ENCODE data around the gene TSPOAP1.

TSPOAP1 gene

DNA sequence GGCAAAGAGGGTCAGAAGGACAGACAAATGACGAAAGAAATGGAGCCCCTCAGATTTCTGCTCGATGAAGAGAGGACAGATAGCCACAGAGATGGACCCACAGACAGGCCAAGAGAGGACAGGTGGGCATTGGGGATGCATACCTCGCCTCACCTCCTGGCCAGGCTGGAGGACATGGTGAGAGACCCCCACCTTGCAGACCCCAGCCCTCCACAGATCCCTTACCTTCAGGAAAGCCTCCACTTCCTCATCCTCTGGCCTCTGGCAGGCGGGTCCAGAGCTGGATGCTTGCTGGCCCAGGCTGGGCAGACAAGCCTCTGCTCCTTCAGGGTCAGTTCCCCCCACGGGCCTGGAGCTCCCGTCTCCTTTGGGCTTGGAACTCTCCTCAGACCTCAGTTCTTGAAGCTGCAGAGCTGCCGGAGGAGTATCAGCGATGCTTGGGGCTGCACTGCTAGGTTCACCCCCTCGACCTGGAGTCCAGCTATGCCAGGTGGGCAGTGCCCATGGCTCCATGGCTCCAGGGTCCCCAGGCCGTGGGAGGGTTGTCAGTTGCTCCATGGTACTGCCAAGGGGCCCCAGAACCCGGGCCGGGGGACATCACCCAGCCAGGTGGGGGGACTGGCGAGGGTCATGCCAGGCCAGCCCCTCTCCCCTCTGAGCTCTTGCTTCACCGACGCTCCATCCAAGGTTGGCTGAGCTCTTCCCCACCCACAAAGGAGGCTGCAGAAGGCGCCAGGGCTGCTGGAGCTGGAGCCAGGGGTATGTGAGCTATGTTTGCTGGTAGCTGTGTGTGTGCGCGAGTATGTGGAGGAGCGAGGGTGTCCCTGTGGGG, 1.0 kb downstream of the TSPOAP1 start:
- TF ChIP-seq SIN3A (IDR thresholded peaks at IDR 0.05; ENCODE audit: borderline replicate concordance, insufficient read depth, low read length): no peak
- no peak for TF ChIP-seq TAF1 (IDR thresholded peaks at IDR 0.05; ENCODE audit: borderline replicate concordance, insufficient read depth, low read length)
- TF ChIP-seq POLR2AphosphoS5 (IDR thresholded peaks at IDR 0.05; ENCODE audit: low read depth, low read length): no peak
- no peak for TF ChIP-seq FOXP2 (optimal IDR thresholded peaks at IDR 0.05; ENCODE audit: borderline replicate concordance, extremely low read depth, extremely low read length, insufficient read depth)
- TF ChIP-seq, protein P1, sequence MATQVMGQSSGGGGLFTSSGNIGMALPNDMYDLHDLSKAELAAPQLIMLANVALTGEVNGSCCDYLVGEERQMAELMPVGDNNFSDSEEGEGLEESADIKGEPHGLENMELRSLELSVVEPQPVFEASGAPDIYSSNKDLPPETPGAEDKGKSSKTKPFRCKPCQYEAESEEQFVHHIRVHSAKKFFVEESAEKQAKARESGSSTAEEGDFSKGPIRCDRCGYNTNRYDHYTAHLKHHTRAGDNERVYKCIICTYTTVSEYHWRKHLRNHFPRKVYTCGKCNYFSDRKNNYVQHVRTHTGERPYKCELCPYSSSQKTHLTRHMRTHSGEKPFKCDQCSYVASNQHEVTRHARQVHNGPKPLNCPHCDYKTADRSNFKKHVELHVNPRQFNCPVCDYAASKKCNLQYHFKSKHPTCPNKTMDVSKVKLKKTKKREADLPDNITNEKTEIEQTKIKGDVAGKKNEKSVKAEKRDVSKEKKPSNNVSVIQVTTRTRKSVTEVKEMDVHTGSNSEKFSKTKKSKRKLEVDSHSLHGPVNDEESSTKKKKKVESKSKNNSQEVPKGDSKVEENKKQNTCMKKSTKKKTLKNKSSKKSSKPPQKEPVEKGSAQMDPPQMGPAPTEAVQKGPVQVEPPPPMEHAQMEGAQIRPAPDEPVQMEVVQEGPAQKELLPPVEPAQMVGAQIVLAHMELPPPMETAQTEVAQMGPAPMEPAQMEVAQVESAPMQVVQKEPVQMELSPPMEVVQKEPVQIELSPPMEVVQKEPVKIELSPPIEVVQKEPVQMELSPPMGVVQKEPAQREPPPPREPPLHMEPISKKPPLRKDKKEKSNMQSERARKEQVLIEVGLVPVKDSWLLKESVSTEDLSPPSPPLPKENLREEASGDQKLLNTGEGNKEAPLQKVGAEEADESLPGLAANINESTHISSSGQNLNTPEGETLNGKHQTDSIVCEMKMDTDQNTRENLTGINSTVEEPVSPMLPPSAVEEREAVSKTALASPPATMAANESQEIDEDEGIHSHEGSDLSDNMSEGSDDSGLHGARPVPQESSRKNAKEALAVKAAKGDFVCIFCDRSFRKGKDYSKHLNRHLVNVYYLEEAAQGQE (IDR thresholded peaks at IDR 0.05; ENCODE audit: insufficient read depth in 1 of 2, low read depth in 2 of 2, low read length in 2 of 2): no peak

DNA sequence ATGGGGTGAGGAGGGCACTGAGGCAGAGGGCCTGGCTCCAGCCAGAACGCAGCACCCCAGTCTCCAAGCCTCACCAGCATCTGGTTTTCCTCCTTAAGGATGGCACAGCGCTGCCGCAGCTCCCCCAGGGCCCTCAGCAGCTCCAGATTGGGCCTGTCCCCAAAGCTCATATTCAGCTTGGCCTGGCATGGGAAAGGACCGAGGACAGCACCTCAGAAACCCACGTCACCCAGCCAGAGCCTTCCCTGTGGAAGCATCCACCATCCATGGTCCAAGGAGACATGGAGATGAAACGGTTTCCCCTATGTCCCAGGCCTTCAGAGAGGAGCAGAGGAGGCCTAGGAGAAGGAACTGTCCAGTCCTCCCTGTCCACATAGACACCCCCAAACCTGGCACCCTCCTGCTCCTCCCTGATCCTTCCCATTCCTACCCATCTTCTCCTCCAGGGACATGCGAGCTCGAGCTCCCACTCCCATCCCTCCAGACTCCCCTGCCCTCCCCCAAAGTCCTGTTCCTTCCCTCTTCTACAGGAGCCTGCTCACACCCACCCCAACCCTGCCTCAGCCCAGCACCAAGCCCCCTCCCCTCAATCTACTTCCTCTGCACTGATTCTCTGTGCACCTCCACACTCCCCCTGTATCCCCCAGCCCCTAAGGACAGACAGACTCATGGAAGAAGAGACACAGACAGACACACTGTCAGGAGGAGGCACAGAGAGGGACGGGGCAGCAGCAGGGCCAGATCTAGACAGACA, 1.8 kb downstream of the TSPOAP1 start:
- TF ChIP-seq TAF1 (IDR thresholded peaks at IDR 0.05; ENCODE audit: borderline replicate concordance, insufficient read depth, low read length): no peak
- TF ChIP-seq FOXP2 (optimal IDR thresholded peaks at IDR 0.05; ENCODE audit: borderline replicate concordance, extremely low read depth, extremely low read length, insufficient read depth): no peak
- TF ChIP-seq, protein P1 (IDR thresholded peaks at IDR 0.05; ENCODE audit: insufficient read depth in 1 of 2, low read depth in 2 of 2, low read length in 2 of 2): no peak
- TF ChIP-seq POLR2AphosphoS5 (IDR thresholded peaks at IDR 0.05; ENCODE audit: low read depth, low read length): no peak
- no peak for TF ChIP-seq SIN3A (IDR thresholded peaks at IDR 0.05; ENCODE audit: borderline replicate concordance, insufficient read depth, low read length)

DNA sequence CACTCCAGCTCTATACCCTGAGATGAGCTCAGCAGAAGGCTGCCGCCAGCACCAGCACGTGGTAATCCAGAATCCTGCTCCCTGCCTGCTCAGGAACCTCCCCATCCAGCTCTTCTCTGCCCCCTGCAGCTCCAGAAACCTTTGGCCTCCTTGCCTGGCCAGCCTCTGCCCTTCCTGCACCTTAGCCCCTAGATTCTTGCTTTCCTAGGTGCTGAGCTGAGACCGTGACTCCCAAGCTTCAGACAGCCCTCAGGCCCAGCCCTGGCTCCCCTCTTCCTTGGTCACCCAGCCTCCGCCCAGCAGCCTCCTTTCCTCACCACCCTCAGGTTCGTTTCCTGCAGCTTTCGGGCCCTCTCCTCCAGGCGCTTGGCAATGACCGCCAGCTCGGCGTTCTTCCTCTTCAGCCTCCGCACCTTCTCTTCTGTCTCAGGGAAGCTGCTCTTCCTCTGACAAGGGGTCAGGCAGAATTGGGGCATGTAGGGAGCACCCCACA, 2.6 kb downstream of the TSPOAP1 start:
- TF ChIP-seq SIN3A (IDR thresholded peaks at IDR 0.05; ENCODE audit: borderline replicate concordance, insufficient read depth, low read length) (no peak), POLR2AphosphoS5 (IDR thresholded peaks at IDR 0.05; ENCODE audit: low read depth, low read length) (no peak), TAF1 (IDR thresholded peaks at IDR 0.05; ENCODE audit: borderline replicate concordance, insufficient read depth, low read length) (no peak)
- TF ChIP-seq, protein P1 (IDR thresholded peaks at IDR 0.05; ENCODE audit: insufficient read depth in 1 of 2, low read depth in 2 of 2, low read length in 2 of 2): no peak

DNA sequence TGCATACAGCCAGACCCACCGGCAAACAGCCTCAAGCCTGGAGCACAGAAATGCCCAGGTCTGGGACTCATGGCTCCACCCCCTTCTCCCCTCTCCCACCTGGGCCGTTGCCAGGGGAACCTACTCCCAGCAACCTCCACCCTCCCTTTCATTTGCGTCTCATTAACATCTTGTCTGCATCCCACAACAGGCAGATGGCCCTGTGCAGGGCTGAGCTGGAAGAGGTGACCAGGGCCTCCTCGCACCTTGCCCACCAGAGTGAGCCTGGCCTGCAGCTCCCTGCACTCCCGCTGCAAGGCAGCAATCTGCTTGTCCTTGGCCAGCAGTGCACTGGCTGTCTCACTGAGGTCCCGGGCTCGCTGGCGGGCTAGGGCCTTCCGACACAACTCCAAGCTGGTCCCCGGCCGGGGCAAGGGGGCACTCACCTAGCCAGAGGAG, 3.3 kb downstream of the TSPOAP1 start:
- no peak for TF ChIP-seq SIN3A (IDR thresholded peaks at IDR 0.05; ENCODE audit: borderline replicate concordance, insufficient read depth, low read length)
- no peak for TF ChIP-seq POLR2AphosphoS5 (IDR thresholded peaks at IDR 0.05; ENCODE audit: low read depth, low read length)
- TF ChIP-seq FOXP2 (optimal IDR thresholded peaks at IDR 0.05; ENCODE audit: borderline replicate concordance, extremely low read depth, extremely low read length, insufficient read depth): no peak
- TF ChIP-seq, protein P1 (IDR thresholded peaks at IDR 0.05; ENCODE audit: insufficient read depth in 1 of 2, low read depth in 2 of 2, low read length in 2 of 2): no peak
- TF ChIP-seq TAF1 (IDR thresholded peaks at IDR 0.05; ENCODE audit: borderline replicate concordance, insufficient read depth, low read length): no peak

All from PFSK-1 (cell line).